NCI-H345 treated with DMSO at 0.1 percent for 48 hours (cell line): ENCODE data around the gene MST1R.

Experiments used
- DNase-seq: peaks from one replicate; lab custom pipeline; 2025; ENCODE audit not compliant: unreplicated experiment; lab: John Stamatoyannopoulos, UW

The MST1R gene

GRCh38 chr3:49878686-49879085 is 25.0 kb downstream of the MST1R start:
- no peak for DNase-seq

GRCh38 chr3:49877716-49878115 is 26.0 kb downstream of the MST1R start:
- no peak for DNase-seq

GRCh38 chr3:49876567-49876966 is 27.1 kb downstream of the MST1R start:
- DNase-seq = no peak

- DNase-seq = no peak
These were observed 30.1 kb downstream of the MST1R start for GRCh38 chr3:49873623-49874022.

GRCh38 chr3:49872801-49873281 is 30.8 kb downstream of the MST1R start:
- DNase-seq = no peak

GRCh38 chr3:49871531-49872153 is 32.0 kb downstream of the MST1R start:
- DNase-seq = no peak

- DNase-seq = no peak
These were observed 34.0 kb downstream of the MST1R start, which contains the start of gene CAMKV for GRCh38 chr3:49869525-49870126. Gene CAMKV, minus strand, starts transcription at chr3:49869906. Its CDS starts 7,518 bp downstream, at chr3:49862388.

- DNase-seq = no peak
These were observed 34.7 kb downstream of the MST1R start for GRCh38 chr3:49868862-49869466.

GRCh38 chr3:49867871-49868321 is 35.8 kb downstream of the MST1R start:
- DNase-seq = no peak

GRCh38 chr3:49867400-49867799 is 36.3 kb downstream of the MST1R start:
- DNase-seq = no peak

- DNase-seq = no peak
These were observed 38.4 kb downstream of the MST1R start for GRCh38 chr3:49865198-49865784.

- DNase-seq = no peak
These were observed 39.2 kb downstream of the MST1R start for GRCh38 chr3:49864505-49864904.

GRCh38 chr3:49859576-49860305 is 43.9 kb downstream of the MST1R start:
- no peak for DNase-seq

GRCh38 chr3:49856181-49857005 is 47.3 kb downstream of the MST1R start, which contains the start of gene TRAIP:
Gene TRAIP, minus strand, starts transcription at chr3:49856564. Its CDS starts 111 bp downstream, at chr3:49856453.
- DNase-seq = peak; percentile 84

- DNase-seq = no peak
These were observed 48.0 kb downstream of the MST1R start for GRCh38 chr3:49855662-49856061.

- DNase-seq = no peak
These were observed 58.0 kb downstream of the MST1R start for GRCh38 chr3:49845694-49846093.

- DNase-seq = no peak
These were observed 59.0 kb downstream of the MST1R start for GRCh38 chr3:49844464-49845183.

GRCh38 chr3:49842843-49843517 is 60.7 kb downstream of the MST1R start:
- DNase-seq = no peak

- no peak for DNase-seq
These were observed 61.9 kb downstream of the MST1R start for GRCh38 chr3:49841806-49842205.
